ENCODE data around the gene VCX3B.
"Not testable (repeated sequence)": the region's sequence is repeated elsewhere in the genome, so short reads cannot be mapped to it uniquely, and the experiment has no call there.

Gene VCX3B

GRCh38 chrX:8464530-8464929 lies at the start of gene VCX3B:
VCX3B (plus strand) TSS chrX:8464830; CDS start chrX:8465451, 621 bp downstream.
- DNase-seq, result not testable (repeated sequence)

- DNase-seq, result no peak
These were observed 46.3 kb upstream of the VCX3B start for GRCh38 chrX:8418301-8418700.

DNA sequence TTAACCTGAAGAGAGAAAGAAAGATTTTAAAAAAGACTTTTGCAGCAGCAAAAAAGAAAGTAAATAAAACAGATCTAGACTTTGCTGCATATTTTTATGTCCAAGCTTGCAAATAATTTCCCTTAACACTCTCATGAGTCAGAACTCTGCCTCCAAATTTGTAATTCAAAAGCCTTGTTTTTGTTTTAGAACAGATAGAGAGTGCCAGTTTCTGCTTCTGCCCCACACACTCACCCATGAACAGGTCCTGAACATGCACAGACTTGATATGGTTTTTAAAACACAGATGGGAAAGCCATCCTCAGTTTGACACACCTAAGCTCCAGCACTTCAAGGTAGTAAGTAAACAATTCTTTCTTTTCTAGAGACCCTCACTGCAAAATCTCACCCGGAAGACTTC lies 39.7 kb upstream of the VCX3B start:
- DNase-seq, result no peak

- DNase-seq, result no peak
These were observed 34.9 kb upstream of the VCX3B start for GRCh38 chrX:8429692-8430249.

GRCh38 chrX:8430444-8430843 lies 34.2 kb upstream of the VCX3B start:
- DNase-seq, result no peak

- no peak for DNase-seq
These were observed 32.2 kb upstream of the VCX3B start for GRCh38 chrX:8432396-8432795.

DNA sequence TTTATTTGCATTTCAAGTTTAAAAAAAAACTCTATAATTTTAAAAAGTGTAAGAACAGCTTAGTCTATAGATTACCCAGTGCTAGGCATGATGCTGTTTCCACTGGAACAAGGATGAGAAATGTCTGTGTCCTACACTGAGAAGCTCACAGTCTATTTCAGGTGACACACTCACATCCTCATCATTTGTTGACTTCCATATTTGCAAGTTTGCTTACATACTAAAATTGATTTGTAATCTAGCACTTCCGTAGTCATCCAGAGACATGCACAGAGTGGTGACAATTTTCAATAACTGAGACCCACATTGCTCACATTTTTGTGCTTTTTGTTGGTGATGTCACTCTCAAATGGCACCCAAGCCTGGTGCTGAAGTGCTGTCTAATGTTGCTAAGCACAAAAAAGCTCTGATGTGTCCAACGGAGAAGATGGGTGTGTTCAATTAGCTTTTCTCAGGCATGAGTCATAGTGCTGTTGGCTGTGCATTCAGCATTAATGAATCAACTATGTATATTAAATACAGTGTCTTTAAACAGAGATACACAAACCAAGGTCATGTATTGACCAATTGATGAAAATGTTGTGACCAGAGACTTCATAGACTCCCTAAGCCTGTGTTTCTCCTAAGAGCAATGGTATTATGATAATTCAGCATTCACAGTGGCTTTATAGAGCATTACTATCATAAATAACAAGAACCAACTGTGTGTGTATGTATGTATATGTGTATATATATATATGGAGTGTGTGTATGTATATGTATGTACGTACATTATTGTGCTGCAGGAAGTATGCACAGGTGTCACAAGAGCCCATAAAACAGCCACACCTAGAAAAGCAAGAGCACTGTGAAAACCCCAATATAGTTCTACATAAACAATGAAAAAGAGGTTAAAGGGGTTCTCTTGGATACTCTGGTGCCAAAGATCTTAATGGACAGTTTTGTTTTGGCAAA lies 31.2 kb upstream of the VCX3B start:
- no peak for DNase-seq

DNA sequence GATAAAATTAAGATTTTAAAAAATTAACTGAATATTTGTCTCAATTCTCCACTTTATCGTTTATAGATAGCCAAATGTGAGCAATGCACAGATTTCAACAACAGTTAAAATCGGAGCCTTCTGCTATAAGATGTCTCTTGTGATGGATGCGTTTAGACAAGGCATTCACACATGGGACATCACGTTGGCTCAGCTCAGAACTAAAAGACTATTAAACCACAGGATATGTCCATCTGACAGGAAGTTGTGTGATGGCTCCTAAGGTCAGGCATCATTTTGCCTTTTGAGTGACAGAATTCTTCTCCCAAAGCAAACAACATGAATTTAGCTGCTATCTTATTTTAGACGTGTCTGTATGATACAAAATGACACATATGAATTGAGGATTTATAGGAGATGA lies 17.3 kb upstream of the VCX3B start:
- DNase-seq, result no peak

- not testable (repeated sequence) for DNase-seq
These were observed 12.3 kb upstream of the VCX3B start for GRCh38 chrX:8452343-8452742.

DNA sequence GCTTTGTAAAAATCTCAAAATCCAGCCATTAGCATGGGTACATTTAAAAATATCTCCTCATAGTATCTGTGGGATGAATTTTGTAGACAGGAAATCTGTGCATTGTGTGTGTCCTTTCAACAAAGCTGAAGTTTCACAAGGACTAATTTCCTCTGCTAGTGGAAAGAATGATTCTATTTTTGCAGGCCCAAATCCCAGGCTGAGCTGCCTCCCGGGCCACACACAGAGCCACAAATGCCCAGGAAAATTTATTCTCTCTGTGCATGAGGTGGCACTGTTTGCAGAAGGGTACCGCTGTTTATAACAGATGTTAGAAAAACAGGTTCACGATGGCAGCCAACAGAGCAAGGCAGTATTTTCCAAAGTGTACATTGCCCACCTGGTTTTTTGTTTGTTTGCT lies 11.0 kb upstream of the VCX3B start:
- DNase-seq, result no peak

GRCh38 chrX:8455557-8455956 lies 9.1 kb upstream of the VCX3B start:
- DNase-seq, result no peak

DNA sequence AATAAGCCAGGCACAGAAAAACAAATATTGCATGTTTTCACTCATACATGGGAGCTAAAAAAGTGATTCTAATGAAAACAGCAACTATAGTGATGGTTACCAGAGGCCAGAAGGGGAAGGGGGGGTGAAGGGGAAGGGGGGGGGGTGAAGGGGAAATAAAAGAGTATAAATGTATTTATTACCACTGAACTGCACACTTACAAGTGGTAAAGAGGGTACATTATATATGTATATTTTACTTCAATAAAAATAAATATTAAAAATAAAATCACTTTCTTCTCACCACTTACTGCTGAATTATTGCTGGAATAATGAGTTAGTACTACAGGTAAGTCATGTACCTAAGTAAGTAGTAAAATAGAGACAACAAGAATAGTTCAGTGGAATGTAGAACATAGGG lies 2.1 kb upstream of the VCX3B start:
- DNase-seq, result no peak

- no peak for DNase-seq
These were observed 19.8 kb downstream of the VCX3B start for GRCh38 chrX:8484360-8484949.

DNA sequence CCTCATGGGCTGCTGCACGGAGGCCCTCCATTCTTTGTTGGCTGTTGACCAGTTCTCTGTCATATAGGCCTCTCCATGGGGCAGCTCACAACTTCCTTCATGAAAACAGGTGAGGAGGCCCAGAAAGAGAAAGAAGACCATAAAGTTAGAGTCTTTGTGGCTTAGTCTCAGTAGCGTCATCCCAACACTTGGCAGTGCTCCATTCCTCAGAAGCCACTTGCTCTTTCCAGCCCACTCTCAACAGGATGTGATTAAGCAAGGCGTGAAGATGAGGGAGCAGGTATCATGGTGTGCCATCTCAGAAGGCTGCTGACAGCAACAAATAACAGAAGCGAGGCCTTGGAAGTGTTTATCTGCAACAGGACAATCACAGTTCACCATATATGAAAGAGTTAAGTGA lies 30.4 kb downstream of the VCX3B start:
- not testable (repeated sequence) for DNase-seq

- DNase-seq, result no peak
These were observed 35.6 kb downstream of the VCX3B start for GRCh38 chrX:8500203-8500602.

- not testable (repeated sequence) for DNase-seq
These were observed 37.5 kb downstream of the VCX3B start for GRCh38 chrX:8502101-8502500.

- no peak for DNase-seq
These were observed 39.8 kb downstream of the VCX3B start for GRCh38 chrX:8504451-8504850.

Data from activated CD4-positive, alpha-beta T cell treated with anti-CD3 and anti-CD28 coated beads, Interleukin-2, amount 50 U/mL, for 4 hours (primary cell).